HG02943 (cell line): ENCODE data around the gene NEURL2.

Experiments used
- ATAC-seq: cut with Tn5 transposase; IDR thresholded peaks from one replicate; pipeline ENCODE4 v1.9.1; 2021; ENCODE audit warnings: mild to moderate bottlenecking, low read depth, moderate library complexity; ENCODE audit not compliant: unreplicated experiment

Gene NEURL2

DNA sequence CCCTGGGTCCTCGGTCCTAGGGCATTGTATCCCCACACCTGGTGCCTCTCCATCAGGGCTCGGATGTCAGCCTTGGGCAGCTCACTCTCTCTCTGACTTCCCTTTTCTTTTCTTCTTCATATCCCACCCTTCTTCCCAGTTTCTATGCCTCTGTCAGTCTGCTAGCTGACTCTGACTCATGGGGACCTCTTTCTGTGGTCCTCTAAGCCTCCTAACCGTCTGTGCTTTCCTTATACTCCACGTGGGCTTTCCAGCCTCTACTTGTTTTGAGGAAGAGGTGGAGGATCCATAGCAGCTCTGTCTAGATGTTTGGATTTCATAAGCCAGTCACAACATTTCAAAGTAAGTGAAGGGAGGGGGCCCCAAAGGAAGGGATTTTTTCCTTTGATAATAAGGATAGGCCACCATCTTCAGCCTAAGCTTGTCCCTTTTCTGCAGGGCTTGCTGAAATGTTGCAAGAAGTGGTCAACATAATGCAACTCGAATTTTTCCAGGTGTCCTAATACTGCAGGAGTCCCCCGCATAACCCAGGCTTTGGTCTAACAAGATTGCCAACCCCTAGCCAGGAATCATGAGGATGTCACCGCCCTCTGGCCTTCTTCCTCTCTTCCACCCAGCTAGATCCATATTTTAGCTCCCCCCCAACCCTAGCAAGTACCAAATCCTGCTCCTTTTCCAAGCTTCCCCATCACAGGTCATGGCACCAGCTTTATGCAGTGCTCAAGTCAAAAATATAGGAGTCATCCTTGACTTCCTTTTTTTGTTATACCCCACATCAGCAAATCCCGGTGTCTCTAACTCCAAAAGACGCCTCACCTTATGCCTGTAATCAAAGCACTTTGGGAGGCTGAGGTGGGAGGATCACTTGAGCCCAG, 29.7 kb upstream of the NEURL2 start:
- no peak for ATAC-seq

DNA sequence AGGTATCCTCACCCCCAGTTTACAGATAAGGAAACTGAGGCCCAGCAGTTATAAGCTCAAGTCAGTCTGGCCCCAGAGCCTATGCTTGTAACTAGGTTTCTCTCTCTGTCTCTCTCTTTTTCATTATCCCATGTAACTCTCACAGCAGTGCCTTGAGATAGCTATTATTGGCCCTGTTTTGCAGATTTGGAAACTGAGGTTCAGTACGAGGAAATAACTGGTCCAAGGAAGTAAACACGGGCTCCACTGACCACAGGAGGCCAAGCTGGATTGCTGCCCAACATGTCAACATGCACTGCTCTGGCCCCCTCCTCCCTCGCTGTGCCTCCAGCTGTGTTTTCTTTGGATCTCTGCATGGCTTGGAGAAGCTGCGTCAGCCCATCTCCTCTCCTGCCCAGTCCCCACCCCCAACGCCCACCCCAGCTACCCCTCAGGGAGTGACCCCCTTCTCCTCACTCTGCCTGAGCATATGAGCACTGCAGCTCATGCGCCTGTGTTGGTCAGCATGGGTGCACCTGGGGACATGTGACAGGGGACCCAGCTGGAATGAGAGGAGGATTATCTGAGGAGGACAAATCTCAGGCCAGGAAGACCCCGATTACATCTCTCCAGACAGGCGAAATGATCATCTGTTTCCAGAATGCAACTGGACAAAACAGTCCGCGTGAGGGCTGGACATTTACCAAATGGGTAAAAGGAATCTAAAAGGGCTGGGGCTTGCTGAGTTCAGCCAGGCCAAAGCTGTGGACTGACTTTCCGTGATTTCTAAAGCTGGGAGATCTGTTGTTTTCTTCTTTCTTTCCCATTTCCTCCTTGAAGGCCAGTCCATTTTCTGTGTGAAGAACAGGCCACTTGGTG, 28.8 kb upstream of the NEURL2 start:
- ATAC-seq, result no peak

DNA sequence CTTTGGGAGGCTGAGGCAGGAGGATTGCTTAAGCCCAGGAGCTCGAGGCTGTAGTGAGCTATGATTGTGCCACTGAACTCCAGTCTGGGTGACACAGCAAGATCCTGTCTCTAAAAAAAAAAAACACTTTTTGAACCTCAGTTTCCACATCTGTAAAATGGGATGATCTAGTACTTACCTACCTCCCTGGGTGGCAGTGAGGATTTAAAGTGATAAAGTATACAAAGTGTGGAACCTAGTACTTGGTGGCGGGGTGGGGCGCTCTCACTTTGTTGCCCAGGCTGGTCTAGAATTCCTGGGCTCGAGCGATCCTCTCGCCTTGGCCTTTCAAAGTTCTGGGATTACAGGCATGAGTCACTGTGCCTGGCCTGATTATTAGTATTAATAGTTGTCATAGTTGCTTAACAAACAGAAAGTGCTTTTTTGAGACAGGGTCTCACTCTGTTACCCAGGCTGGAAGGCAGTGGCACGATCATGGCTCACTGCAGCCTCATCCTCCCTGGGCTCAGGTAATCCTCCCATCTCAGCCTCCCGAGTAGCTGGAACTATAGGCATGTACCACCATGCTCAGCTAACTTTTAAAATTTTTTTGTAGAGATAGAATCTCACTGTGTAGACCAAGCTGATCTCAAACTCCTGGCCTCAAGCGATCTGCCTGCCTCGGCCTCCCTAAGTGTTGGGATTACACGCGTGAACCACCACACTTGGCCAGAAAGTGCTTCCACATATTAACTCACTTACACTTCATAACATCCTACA, 27.9 kb upstream of the NEURL2 start:
- ATAC-seq, result no peak

DNA sequence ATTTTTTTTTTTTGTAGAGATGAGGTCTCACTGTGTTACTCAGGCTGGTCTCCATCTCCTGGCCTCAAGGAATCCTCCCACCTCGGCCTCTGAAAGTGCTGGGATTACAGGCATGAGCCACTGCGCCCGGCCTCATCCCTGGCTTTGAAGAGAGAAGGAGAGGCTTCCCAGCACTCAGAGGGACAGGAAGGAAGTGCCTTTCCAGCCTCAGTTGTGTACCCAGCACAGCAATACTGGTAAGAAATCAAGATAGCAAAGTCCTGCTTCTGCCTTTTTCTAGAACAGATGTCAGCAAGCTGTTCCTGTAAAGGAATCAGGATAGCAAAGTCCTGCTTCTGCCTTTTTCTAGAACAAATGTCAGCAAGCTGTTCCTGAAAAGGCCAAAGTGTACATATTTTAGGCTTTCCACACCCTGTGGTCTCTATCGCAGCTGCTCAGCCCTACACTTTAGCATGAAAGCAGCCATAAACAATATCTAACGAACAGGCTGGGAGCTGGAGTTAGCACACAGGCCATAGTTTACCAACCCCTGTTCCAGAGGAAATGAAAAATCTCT, 27.3 kb upstream of the NEURL2 start:
- ATAC-seq, result no peak

DNA sequence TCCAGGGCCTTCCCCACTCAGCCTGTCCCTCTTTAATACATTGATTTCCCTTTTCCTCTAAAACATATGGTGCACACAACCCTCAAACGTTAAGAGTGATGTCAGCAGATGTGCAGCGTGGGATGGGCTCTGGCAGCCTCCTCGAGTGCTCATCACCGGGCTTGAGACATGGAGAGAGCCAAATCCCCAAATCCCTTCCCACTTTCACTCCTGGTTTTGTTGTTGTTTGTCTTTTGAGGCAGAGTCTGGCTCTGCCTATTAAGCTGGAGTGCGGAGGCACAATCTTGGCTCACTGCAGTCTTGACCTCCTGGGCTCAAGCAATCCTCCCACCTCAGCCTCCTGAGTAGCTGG, 26.8 kb upstream of the NEURL2 start:
- ATAC-seq, result no peak

DNA sequence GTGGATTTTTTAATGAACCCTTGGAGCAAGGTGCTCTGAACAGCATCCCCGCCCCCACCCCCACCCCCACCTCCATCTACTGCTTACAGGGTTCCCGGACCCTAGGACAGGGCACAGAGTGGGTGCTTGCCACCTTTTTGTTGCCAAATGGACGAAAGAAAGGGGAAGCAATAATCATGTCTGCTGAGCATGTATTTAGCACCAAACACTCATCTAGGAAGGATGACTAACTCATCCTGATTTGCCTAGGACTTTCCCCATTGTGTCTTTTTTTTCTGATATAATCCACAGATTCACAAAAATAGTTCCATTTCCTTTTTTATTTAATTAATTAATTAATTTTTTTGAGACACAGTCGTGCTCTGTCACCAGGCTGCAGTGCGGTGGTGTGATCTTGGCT, 22.1 kb upstream of the NEURL2 start:
- ATAC-seq, result no peak

DNA sequence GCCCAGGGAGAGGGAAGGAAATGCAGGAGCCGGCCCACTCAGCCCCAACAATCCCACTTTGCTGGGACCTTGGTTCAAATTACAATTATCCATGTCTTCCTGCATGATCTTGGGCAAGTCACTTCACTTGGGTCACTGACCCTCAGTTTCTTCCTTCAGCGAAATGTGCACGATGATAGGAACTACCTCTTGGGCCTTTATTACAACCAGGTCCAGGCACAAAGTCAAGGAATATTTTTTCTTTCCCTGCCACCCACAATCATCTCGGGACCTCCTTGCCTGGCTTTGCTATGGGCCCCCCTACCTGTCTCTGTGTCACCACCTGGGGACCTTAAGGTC, 21.3 kb upstream of the NEURL2 start:
- no peak for ATAC-seq

DNA sequence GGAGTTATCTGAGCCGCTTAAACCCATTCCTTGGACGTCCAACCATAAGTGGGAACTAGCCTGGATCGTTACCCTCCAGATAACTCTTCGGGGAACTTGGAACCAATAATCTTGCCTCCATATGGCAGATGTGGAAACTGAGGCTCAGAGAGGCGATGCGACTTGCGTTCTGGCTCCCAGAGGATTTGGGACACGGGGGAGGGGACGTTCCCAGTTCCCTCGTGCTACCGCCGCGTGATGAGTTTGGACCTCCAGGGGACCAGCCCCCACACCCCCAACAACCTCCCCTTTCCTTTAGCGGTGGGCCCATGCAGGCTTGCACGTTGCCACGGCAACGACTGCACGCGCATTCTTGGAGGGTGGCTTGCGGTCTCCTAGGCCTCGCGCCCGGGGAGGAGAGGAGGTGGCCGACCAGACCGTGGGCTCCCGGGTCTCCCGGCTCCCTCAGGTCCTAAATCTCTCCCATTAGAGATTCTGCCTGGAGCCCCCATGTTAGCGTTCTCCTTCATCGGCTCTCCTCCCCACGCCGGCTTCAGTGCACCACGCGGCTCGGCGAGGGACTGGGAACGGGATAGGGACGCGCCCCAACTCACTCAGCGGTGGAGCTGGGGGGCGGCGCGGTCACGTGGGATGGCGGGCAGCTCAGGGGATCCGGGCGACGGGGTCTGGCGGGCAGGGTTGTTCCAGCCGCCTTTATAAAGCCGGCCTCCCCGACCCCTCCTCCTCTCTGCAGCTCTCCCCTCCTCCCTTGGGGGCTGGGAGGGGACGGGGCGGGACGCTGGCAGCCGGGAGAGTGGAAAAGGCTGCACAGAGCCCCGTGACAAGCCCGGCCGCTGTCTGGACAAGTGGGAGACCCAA, 20.7 kb upstream of the NEURL2 start, which contains the start of gene PLTP:
Gene PLTP (minus strand): TSS at position 670 of the 858 bp plus-strand sequence. CDS start 703 bp downstream, outside the sequence.
- no peak for ATAC-seq

DNA sequence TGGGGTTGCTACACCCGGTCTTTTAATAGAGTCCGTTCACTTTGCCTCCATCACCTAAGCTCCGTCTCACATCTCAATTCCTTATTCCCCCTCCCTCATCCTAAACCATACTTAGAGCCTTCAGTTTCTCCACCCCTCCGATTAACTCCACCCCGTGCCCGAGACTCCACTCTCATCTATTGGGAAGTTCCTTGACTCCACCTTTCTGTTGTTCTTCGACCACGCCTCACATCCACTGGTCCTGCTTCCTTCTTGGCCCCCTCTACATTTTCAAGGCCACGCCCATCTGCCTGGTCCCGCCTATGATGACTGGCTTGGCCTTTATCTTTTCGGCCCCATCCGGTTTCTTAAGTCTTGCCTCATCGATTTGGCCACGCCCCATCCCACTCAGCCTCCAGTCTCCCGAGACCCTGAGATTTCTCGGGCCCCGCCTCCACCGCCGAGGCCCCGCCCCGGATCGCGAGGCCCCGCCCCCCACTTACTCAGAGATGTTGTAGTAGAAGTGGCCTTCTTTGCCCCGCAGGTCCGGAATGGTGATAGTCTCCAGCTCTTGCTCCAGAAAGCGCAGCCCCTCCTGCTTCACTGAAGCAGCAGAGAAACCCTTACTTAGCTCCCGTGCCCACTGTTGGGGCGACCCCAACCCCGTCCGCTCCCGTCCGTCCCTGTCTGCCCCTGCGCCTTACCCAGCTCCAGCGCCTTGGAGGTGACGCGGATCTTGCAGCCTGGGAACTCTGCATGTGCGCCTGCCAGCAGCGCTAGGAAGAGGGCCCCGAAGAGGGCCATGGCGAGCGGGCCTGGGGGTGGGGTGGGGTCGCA, 19.9 kb upstream of the NEURL2 start:
- ATAC-seq, result peak; percentile 84

DNA sequence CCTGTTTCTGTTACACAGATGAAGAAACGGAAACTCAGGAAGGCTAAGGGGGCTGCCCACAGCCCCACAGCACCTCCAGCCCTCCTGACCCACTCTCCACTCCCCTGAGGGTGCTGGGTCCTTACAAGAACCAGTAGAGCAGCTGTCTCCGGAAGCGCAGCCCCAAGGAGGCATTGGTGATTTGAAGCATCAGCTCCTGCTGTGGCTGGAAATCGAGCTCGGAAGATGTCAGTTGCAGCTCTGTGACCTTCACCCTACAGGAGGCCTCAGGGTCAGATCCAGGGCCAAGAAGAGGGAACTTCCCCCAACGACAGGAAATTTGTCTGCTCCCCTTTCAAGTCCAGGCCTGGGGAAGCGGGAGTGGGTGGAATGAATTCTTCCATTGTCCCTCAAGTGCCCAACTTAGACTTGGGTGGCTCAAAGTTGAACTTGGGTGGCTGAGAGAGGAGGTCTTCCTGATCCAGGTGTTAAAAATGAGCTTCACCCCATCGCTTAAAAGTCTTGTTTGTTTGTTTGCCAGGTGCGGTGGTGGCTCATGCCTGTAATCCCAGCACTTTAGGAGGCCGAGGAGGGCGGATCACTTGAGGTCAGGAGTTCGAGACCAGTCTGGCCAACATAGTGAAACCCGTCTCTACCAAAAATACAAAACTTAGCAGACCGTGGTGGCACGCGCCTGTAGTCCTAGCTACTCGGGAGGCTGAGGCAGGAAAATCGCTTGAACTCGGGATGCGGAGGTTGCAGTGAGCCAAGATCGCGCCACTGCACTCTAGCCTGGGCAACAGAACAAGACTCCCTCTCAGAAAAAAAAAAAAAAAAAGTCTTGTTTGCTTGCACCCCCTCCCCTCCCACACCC, 19.0 kb upstream of the NEURL2 start:
- ATAC-seq, result no peak

DNA sequence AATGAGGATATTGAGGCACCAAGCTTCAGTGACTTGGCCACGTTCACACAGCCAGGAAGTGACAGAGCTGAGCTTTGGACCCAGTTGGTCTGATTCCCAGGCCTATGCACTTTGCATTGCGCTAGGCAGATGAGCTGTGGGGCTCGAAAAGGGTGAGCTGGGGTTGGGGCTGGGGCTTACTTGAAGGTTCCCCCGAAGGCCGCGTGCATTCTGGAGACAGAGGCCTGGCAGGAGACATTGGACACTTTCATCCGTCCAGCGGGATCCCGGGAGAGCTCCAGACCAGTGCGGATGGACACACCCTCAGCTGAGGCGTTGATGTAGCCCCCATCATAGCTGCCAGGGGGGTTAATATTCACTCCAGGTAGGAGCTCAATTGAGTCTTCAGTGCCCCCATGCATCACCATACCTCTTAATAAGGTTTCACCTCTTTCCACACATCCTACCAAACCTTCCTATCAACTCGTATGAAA, 18.4 kb upstream of the NEURL2 start:
- ATAC-seq, result no peak

DNA sequence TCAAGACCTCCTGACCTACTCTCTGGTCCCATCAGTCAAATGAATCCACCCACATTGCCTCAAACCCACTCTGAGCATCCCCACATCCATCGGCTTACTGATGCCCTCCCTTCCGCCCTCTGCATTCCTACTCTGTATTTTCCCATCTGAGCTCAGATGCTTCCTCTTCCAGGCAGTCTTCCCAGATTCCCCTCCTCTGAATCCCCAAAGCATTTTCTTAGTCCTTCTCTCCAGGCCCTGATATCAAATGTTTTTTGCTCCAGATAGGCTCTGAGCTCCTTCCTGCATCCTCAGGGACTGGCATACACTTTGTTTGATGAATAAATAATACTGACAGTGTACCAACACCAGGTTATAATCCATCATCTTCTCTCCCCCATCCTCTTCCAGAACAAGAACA, 17.1 kb upstream of the NEURL2 start:
- no peak for ATAC-seq

DNA sequence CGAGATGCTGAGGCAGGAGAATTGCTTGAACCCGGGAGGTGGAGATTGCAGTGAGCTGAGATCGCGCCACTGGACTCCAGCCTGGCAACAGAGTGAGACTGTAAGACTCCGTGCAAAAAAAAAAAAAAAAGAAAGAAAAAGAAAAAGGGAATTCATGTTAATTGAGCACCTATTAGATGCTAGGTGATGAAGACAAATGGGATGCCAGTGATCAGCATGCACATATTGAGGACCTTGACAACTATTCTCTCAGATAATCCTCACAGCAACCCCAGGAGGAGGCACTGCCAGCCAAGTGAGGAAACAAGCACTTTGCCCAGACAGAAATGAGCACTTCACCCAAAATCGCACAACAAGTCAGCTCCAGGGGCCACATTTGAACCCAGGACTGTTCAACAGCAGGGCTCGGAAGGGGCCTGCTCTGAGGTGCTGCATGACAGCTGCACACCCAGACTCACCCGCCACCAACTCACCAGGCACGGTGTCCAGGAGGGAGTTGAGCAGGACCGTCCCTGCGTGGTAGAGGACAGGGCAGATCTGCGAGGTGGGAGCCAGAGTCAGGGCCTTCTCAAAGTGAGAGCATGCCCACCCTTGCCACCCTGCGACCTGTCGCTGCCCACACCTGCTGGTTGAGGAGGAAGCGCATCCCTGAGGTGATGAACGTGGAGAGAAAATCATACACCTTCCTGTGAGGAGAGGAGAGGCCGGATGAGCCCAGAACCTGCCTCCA, 16.4 kb upstream of the NEURL2 start:
- no peak for ATAC-seq

DNA sequence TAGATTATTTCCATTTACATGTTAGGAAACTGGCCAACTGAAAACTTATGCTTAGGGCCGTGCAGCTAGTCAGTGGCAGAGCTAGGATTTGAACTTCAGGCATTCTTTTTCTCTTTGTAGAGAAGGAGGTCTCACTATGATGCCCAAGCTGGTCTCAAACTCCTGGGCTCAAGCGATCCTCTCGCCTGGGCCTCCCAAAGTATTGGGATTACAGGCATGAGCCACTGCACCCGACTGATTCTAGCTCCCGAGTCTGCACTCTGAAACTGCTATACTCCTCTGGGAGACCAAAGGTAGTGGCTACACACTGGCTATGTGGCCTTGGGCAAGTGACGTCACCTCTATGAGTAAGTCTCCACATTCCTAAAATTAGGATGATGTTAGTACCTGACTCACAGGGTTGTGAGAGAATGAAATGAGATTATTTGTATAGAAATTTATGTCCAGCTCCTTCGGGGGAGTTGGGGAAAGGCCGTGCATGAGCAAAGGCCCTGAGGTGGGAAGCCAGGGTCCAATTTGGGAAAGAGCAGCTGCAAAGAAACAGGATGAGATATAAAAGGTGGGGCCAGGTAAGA, 14.6 kb upstream of the NEURL2 start:
- ATAC-seq, result no peak

DNA sequence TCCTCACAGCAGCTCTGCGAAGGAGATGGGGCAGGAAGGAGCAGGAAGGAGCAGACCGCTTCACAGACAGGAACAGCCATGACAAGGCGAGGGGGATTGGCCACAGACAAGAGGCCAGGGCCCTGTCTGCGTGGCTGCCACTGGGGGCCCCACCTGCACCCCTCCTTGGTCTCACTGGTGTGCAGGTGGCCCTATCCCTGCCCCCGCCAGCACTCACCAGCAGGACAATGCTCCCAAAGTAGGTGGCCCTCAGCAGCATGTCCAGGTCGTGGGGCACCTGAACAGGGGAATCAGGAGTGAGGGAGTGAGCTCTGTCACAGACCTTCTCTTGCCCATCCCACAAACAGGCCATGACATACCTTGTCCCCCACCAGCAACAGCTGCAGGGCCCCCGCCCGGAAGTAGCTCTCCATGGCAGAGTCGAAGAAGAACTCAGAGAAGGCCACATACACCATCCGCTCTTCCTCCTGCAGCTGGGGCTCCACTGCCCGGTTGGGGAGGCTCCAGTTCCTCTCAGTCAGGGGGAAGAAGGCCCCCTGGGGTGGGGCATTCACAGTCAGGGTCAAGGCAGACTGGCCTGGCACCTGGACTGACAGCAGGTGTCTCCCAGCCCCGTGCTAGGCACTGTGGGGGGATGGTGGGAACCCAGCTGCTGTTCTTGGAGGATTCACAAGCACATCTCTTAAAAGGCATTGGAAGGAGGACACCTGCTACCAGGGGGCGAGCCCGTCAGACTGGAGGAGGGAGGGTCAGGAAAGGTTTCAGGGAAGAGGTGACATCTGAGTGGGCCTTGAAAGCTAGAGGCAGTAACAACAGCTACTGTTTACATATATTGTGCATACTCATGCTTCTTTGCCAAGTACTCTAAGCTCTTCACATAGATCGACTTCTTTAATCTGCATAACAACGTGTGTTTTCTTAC, 13.8 kb upstream of the NEURL2 start:
- ATAC-seq, result no peak

DNA sequence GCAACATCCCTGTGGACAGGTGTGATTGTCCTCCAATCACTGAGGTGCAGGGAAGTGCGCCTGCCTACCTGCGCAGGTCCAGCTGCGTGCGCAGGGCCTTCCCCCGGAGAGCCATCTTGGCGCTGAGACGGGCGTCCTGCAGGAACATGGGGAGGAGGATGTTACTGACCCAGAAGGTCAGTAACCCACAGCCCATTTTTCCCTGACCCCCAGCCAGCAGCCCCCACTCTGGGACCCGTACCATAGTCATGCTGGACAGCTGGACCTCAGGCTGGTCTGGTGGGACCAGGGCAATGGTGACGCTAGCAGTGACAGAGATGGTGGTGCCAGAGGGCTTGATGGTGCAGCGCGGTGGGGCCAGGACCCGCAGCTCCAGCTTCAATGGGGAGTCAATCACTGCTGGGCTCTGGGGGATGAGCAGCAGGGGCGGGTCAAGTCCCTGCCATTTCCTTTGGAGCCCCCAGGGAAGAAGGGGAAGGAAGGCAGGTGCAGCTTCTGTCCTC, 11.2 kb upstream of the NEURL2 start:
- no peak for ATAC-seq
